ENCODE measurements around the gene CDKL1.

Gene CDKL1

GRCh38 chr14:50354527-50354926, 42.2 kb downstream of the CDKL1 start:
- no peak for DNase-seq

- DNase-seq, result no peak
Measured at GRCh38 chr14:50353126-50353525, 43.6 kb downstream of the CDKL1 start.

- no peak for DNase-seq
Measured at GRCh38 chr14:50352584-50352983, 44.1 kb downstream of the CDKL1 start.

GRCh38 chr14:50350975-50351374, 45.7 kb downstream of the CDKL1 start:
- no peak for DNase-seq

GRCh38 chr14:50348933-50349332, 47.7 kb downstream of the CDKL1 start:
- DNase-seq, result no peak

GRCh38 chr14:50347521-50347920, 49.2 kb downstream of the CDKL1 start:
- no peak for DNase-seq

GRCh38 chr14:50345846-50346422, 50.7 kb downstream of the CDKL1 start:
- no peak for DNase-seq

GRCh38 chr14:50344876-50345563, 51.7 kb downstream of the CDKL1 start:
- DNase-seq, result no peak

GRCh38 chr14:50344116-50344775, 52.4 kb downstream of the CDKL1 start:
- peak; percentile 9 for DNase-seq

- DNase-seq, result no peak
Measured at GRCh38 chr14:50343434-50343833, 53.2 kb downstream of the CDKL1 start.

GRCh38 chr14:50342221-50343078, 54.2 kb downstream of the CDKL1 start:
- DNase-seq, result peak; percentile 51

- no peak for DNase-seq
Measured at GRCh38 chr14:50340963-50341362, 55.7 kb downstream of the CDKL1 start.

GRCh38 chr14:50340045-50340444, 56.6 kb downstream of the CDKL1 start:
- DNase-seq, result no peak

- no peak for DNase-seq
Measured at GRCh38 chr14:50339178-50339804, 57.4 kb downstream of the CDKL1 start.

GRCh38 chr14:50338587-50338986, 58.1 kb downstream of the CDKL1 start:
- DNase-seq, result no peak

- DNase-seq, result no peak
Measured at GRCh38 chr14:50335989-50336824, 60.5 kb downstream of the CDKL1 start.

GRCh38 chr14:50335389-50335788, 61.3 kb downstream of the CDKL1 start:
- no peak for DNase-seq

GRCh38 chr14:50334211-50334610, 62.5 kb downstream of the CDKL1 start:
- no peak for DNase-seq

GRCh38 chr14:50333014-50333509, 63.6 kb downstream of the CDKL1 start:
- no peak for DNase-seq

GRCh38 chr14:50331596-50331995, 65.1 kb downstream of the CDKL1 start:
- DNase-seq, result no peak

GRCh38 chr14:50321009-50321660, 75.5 kb downstream of the CDKL1 start:
- peak; percentile 89 for DNase-seq
